ENCODE measurements around the gene ARRDC1. TPM values are rescaled to one million over a fixed set of nuclear protein-coding genes. Genes with fewer than 3 reads are reported as not detected.

Gene ARRDC1
- total RNA-seq, 1 experiment from 2014 or later: 47.1 TPM

DNA sequence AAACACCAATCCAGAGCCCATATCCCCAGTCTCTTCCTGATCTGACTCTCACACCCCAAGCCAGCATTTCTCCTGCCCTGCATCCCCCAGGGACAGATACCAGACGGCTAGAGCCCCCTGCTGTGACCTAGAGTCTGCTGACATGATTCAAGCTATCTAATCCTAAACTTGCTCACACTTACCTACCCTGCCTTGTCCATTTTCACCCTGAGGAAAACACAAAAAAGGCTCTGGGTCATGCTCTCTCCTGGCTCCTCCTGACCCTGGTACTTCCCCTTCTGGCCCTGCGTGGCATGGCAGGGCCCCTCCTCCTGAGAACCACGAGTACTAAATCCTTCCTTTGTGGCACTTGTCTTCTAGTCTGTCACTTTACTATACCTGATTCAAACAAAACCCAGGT lies 2.8 kb upstream of the ARRDC1 start:
- Histone ChIP-seq H3K27ac (ENCODE audit: low read length) (no peak overlapping the region), H3K27me3 (ENCODE audit: control insufficient read depth, insufficient read depth, low read length) (no peaks in the 10 kb centered on the region), H3K9me3 (ENCODE audit: control insufficient read depth, insufficient read depth, low read depth, low read length) (no peaks in the 10 kb centered on the region), H3K4me3 (ENCODE audit: low read depth in 2 of 2, low read length in 2 of 2) (no peak overlapping the region), H3K36me3 (ENCODE audit: control insufficient read depth, insufficient read depth, low read length) (no peaks in the 10 kb centered on the region), H3K4me1 (ENCODE audit: control insufficient read depth, insufficient read depth, low read length) (peaks cover 5% of the 10 kb centered on the region; the same call in 1 of the 2 replicates)
- TF ChIP-seq SIN3A (IDR thresholded peaks at IDR 0.05; ENCODE audit: borderline replicate concordance, insufficient read depth, low read depth, low read length): no peak
- TF ChIP-seq POLR2AphosphoS5 (IDR thresholded peaks at IDR 0.05; ENCODE audit: low read depth, low read length): no peak
- TF ChIP-seq TCF7L2 (IDR thresholded peaks at IDR 0.05; ENCODE audit: low read depth, low read length): no peak
- no peak for TF ChIP-seq REST (IDR thresholded peaks at IDR 0.05; ENCODE audit: insufficient read depth in 1 of 2, low read depth in 2 of 2, low read length in 1 of 2)
- no peak for TF ChIP-seq CTCF (IDR thresholded peaks at IDR 0.05)
- intact Hi-C loops (cut with micrococcal nuclease; ENCODE audit: unreplicated experiment): no loop called here
- no TSS peak for BruUV-seq (replicated peaks)
- ATAC-seq: no peak
- POLR2A ChIA-PET: no interaction called here
- no peak for DNase-seq (ENCODE audit: low read depth, low spot score)
- CTCF ChIA-PET: no interaction called here
- in situ Hi-C loops (cut with HindIII; ENCODE audit: low pct_unique_long_range_greater_than_20kb, low sequenced_read_pairs): no loop called here

DNA sequence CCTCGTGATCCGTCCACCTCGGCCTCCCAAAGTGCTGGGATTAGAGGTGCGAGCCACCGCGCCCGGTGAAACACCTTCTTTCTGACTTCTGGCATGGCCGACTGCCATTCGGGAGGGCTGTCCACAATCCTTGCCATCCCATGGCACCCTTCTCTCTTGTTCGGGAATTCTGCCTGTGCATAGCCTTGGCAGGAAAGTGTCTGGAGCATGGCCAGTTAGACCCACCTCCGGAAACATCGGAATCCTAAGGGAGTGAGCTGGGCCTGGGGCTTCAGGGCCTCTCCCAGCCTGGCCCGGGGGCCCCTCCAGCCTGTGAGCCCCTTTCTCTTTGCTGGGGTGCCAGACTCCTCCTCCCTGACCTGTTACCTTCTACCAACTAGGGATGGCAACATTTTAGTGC lies 1.6 kb upstream of the ARRDC1 start:
- no TSS peak for BruUV-seq (replicated peaks)
- intact Hi-C loops (cut with micrococcal nuclease; ENCODE audit: unreplicated experiment) (no loop called here), in situ Hi-C loops (cut with HindIII; ENCODE audit: low pct_unique_long_range_greater_than_20kb, low sequenced_read_pairs) (no loop called here)
- no peaks in the 10 kb centered on the region for H3K36me3 ChIP-seq (ENCODE audit: control insufficient read depth, insufficient read depth, low read length)
- ChIA-PET CTCF (interaction anchor here (0.7 kb wide), 1 partner anchor 44 kb away, joined by 3 read pairs; no protein-coding TSS in a partner anchor), POLR2A (no interaction called here)
- no peak for DNase-seq (ENCODE audit: low read depth, low spot score)
- TF ChIP-seq CTCF (IDR thresholded peaks at IDR 0.05) (no peak), SIN3A (IDR thresholded peaks at IDR 0.05; ENCODE audit: borderline replicate concordance, insufficient read depth, low read depth, low read length) (no peak), REST (IDR thresholded peaks at IDR 0.05; ENCODE audit: insufficient read depth in 1 of 2, low read depth in 2 of 2, low read length in 1 of 2) (no peak), POLR2AphosphoS5 (IDR thresholded peaks at IDR 0.05; ENCODE audit: low read depth, low read length) (no peak), TCF7L2 (IDR thresholded peaks at IDR 0.05; ENCODE audit: low read depth, low read length) (no peak)
- ATAC-seq: no peak
- no peaks in the 10 kb centered on the region for H3K9me3 ChIP-seq (ENCODE audit: control insufficient read depth, insufficient read depth, low read depth, low read length)
- no peaks in the 10 kb centered on the region for H3K27me3 ChIP-seq (ENCODE audit: control insufficient read depth, insufficient read depth, low read length)
- peaks cover 8% of the 10 kb centered on the region for H3K4me1 ChIP-seq (ENCODE audit: control insufficient read depth, insufficient read depth, low read length)
- H3K4me3 ChIP-seq (ENCODE audit: low read depth in 2 of 2, low read length in 2 of 2): no peak overlapping the region
- no peak overlapping the region for H3K27ac ChIP-seq (ENCODE audit: low read length)
